Peyer's patch (tissue), 4 donors: Measurements from ENCODE around the gene ATP13A4. TPM values are rescaled to one million over a fixed set of nuclear protein-coding genes. Genes with fewer than 3 reads are reported as not detected.

Experiments
- DNase-seq, 3 donors: peaks; one replicate each; pipeline ENCODE4 v3.0.0-alpha.2; 2017 to 2019
- H3K27ac ChIP-seq, 4 donors: fragments of 200-600 bp; sonication (generic); one replicate each; pipeline ENCODE4 v1.5.1; 2016 to 2019
- H3K27me3 ChIP-seq, 2 donors: fragments of 200-600 bp; sonication (generic); one replicate each; pipeline ENCODE4 v1.5.1; 2019
- H3K36me3 ChIP-seq, 3 donors: fragments of 200-600 bp; sonication (generic); one replicate each; pipeline ENCODE4 v1.5.1; 2016 to 2019
- H3K4me1 ChIP-seq, 4 donors: fragments of 200-600 bp; sonication (generic); one replicate each; pipeline ENCODE4 v1.5.1; 2016 to 2019
- H3K4me3 ChIP-seq, 4 donors: fragments of 200-600 bp; sonication (generic); 1 replicate in 3 of 4; 2 replicates in 1 of 4; pipeline ENCODE4 v1.5.1; 2016 to 2019; ENCODE audit warnings: mild to moderate bottlenecking in 1 of 4
- H3K9me3 ChIP-seq, 4 donors: fragments of 200-600 bp; sonication (generic); one replicate each; pipeline ENCODE4 v1.5.1; 2016 to 2019; ENCODE audit warnings: mild to moderate bottlenecking in 1 of 4
- POLR2A ChIP-seq, 2 donors: fragments of 450-650 bp; IDR thresholded peaks; one replicate each; pipeline ENCODE4 v1.5.1; 2017; ENCODE audit warnings: antibody characterized with exemption in 2 of 2, mild to moderate bottlenecking in 2 of 2, moderate library complexity in 2 of 2
- total RNA-seq, 4 donors: library from RNA; depleted of rRNA; stranded (reverse); fragments of >200 nt; gene quantifications; one replicate each; pipeline ENCODE4 v1.1.0, GENCODE V29; 2016
- TF ChIP-seq, protein P1 (sequence below), 6 experiments: fragments of 450-650 bp in 4 of 6; fragments of 200-600 bp in 2 of 6; sonication (generic) in 1 of 6; IDR thresholded peaks; one replicate each; pipeline ENCODE4 v1.5.1; 2017 to 2019; ENCODE audit warnings: antibody characterized with exemption in 6 of 6, mild to moderate bottlenecking in 3 of 6, moderate library complexity in 1 of 6

ATP13A4 gene
- total RNA-seq, 4 donors from 2014 or later = 0.47 to 2.1 (median 1.1) TPM; not detected in 1

- Histone ChIP-seq H3K27me3 (no peaks in the 10 kb centered on the region), H3K4me3 (no peak overlapping the region), H3K27ac (no peak overlapping the region), H3K4me1 (no peaks in the 10 kb centered on the region), H3K9me3 (no peaks in the 10 kb centered on the region), H3K36me3 (no peaks in the 10 kb centered on the region)
- no peak for DNase-seq
- no peak for TF ChIP-seq POLR2A (IDR thresholded peaks at IDR 0.05)
- TF ChIP-seq, protein P1, sequence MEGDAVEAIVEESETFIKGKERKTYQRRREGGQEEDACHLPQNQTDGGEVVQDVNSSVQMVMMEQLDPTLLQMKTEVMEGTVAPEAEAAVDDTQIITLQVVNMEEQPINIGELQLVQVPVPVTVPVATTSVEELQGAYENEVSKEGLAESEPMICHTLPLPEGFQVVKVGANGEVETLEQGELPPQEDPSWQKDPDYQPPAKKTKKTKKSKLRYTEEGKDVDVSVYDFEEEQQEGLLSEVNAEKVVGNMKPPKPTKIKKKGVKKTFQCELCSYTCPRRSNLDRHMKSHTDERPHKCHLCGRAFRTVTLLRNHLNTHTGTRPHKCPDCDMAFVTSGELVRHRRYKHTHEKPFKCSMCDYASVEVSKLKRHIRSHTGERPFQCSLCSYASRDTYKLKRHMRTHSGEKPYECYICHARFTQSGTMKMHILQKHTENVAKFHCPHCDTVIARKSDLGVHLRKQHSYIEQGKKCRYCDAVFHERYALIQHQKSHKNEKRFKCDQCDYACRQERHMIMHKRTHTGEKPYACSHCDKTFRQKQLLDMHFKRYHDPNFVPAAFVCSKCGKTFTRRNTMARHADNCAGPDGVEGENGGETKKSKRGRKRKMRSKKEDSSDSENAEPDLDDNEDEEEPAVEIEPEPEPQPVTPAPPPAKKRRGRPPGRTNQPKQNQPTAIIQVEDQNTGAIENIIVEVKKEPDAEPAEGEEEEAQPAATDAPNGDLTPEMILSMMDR (IDR thresholded peaks at IDR 0.05) = no peak
These were observed 31.8 kb upstream of the ATP13A4 start for GRCh38 chr3:193586526-193586925.

DNA sequence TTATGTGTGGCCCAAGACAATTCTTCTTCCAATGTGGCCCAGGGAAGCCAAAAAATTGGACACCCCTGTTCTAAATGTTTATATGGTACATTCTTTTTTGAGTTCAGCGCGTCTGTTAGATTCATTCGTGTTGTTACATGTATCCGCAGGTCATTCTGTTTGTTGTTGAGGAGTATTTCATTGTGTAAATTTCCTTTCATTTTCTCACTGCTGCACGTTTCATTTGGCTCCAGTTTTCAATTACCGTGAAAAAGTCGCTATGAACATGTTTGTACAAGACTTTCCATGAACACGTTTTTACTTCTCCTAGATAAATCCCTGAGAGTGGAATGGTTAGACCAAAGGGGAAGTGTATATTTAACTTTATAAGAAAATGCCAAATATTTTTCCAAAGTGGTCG is 30.8 kb upstream of the ATP13A4 start:
- Histone ChIP-seq H3K27me3 (no peaks in the 10 kb centered on the region), H3K4me1 (no peaks in the 10 kb centered on the region), H3K27ac (no peak overlapping the region), H3K9me3 (no peaks in the 10 kb centered on the region), H3K4me3 (no peak overlapping the region), H3K36me3 (no peaks in the 10 kb centered on the region)
- no peak for TF ChIP-seq POLR2A (IDR thresholded peaks at IDR 0.05)
- TF ChIP-seq, protein P1 (IDR thresholded peaks at IDR 0.05) = no peak
- DNase-seq = no peak

GRCh38 chr3:193574488-193575070 is 19.9 kb upstream of the ATP13A4 start:
- H3K9me3 ChIP-seq = no peaks in the 10 kb centered on the region
- H3K27ac ChIP-seq = no peak overlapping the region
- H3K4me1 ChIP-seq = no peaks in the 10 kb centered on the region
- TF ChIP-seq POLR2A (IDR thresholded peaks at IDR 0.05) = no peak
- TF ChIP-seq, protein P1 (IDR thresholded peaks at IDR 0.05) = no peak
- H3K36me3 ChIP-seq = no peaks in the 10 kb centered on the region
- H3K27me3 ChIP-seq = no peaks in the 10 kb centered on the region
- H3K4me3 ChIP-seq = no peak overlapping the region
- DNase-seq = no peak

DNA sequence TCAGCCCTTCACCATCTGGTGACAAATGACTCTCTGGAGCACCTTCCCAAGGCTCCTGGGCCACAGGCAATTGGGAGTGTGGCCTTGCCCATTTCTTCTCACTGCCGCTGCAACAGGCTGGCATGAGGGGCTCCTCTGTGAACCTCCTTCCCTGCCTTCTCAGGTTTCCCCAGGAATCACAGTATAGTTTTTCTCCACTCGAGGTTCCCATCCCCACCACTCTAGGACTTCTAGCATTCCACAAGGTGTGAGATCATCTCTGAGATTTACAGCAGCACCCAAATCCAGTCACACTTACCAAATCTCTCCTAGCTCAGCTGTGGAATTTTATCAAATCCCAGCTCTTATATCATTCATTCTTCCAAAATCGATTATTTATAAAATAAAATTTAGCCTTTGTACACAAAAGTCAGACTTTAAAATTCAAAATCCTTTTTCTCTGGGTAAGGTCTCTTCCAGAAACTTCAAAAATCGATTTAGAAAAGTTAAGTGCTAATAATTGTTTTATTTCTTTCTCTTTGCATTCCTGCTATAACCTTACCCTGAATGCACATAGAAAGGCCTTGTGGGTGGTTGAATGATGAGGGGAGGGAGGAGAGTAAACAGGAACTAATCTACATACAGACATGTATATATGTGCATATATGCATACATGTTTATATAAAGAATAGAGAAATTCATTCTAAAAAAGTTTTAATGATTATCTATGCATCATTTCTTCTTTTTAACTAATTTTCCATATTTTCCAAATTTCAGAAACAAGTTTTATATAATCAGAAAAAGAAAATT is 18.9 kb upstream of the ATP13A4 start:
- Histone ChIP-seq H3K9me3 (no peaks in the 10 kb centered on the region), H3K4me1 (no peaks in the 10 kb centered on the region), H3K27ac (no peak overlapping the region), H3K27me3 (no peaks in the 10 kb centered on the region), H3K4me3 (no peak overlapping the region), H3K36me3 (no peaks in the 10 kb centered on the region)
- TF ChIP-seq, protein P1 (IDR thresholded peaks at IDR 0.05) = no peak
- TF ChIP-seq POLR2A (IDR thresholded peaks at IDR 0.05) = no peak
- no peak for DNase-seq

DNA sequence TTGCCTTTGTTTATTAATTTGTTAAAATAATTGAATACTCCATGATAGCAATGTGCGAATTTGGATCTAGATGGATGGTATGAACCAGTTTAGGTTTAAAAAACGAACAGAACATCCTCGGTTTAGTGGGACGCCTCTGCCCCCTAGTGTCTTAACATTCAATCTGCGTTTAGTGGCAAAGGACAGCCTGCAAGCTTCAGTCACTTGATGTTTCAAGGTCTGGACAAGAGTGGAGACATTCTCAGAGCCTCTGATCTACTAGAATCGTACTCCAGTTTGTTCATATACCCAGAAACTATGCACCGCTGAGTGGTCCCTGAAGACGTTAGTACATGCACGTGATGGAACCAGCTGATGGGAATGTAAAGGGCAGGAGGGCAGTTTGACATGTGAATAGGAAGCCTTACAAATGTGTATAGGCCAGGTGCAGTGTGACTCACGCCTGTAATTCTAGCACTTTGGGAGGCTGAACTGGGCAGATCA is 17.8 kb upstream of the ATP13A4 start:
- TF ChIP-seq, protein P1 (IDR thresholded peaks at IDR 0.05) = peak in 5 of 6 experiments; percentile 34 to 85 (median 77)
- TF ChIP-seq POLR2A (IDR thresholded peaks at IDR 0.05) = no peak

More for the DNA sequence above, 17.8 kb upstream of the ATP13A4 start:
- no peaks in the 10 kb centered on the region for H3K36me3 ChIP-seq
- H3K4me1 ChIP-seq = no peaks in the 10 kb centered on the region
- DNase-seq = peak in 1 of 3 donors; percentile 76
- no peaks in the 10 kb centered on the region for H3K27me3 ChIP-seq
- no peaks in the 10 kb centered on the region for H3K9me3 ChIP-seq
- no peak overlapping the region for H3K4me3 ChIP-seq
- no peak overlapping the region for H3K27ac ChIP-seq
